T-cell (primary cell): ENCODE data around the gene CNTN5. TPM values are rescaled to one million over a fixed set of nuclear protein-coding genes. Genes with fewer than 3 reads are reported as not detected.

Source experiments
- ATAC-seq, 4 experiments: fragments of 200-7000 bp in 3 of 4; fragments of 150-1000 bp in 1 of 4; cut with Tn5 transposase; replicated peaks in 1 of 4; 1 replicate in 3 of 4; 2 replicates in 1 of 4; pipeline ENCODE4 v1.10.0; 2021; ENCODE audit warnings: moderate library complexity in 3 of 4, mild to moderate bottlenecking in 2 of 4, moderate number of reproducible peaks in 1 of 4
- CTCF ChIA-PET, 2 donors: fragments of 300-600 bp; sonication (Branson Sonifier 250); formaldehyde crosslinking; loops; one replicate each; lab custom pipeline; 2022; ENCODE audit warnings: antibody characterized with exemption in 2 of 2; lab: Charles Lee
- POLR2A ChIA-PET, 2 donors: fragments of 300-600 bp; sonication (Branson Sonifier 250); formaldehyde crosslinking; loops; one replicate each; lab custom pipeline; 2022; ENCODE audit warnings: antibody characterized with exemption in 2 of 2; lab: Charles Lee
- DNase-seq, 35 experiments: peaks; one replicate each; pipeline versions ENCODE4 v3.0.0 to v3.0.0-alpha.2; 2013 to 2023
- H3K27ac ChIP-seq: one replicate; pipeline ENCODE4 v1.5.1; 2013; ENCODE audit warnings: low read length
- H3K27me3 ChIP-seq, 2 experiments: replicated peaks in 1 of 2; 1 replicate in 1 of 2; 2 replicates in 1 of 2; pipeline versions ENCODE4 v1.6.1 to v1.7.0; 2013; ENCODE audit warnings: low read length in 1 of 2, mixed read lengths in 1 of 2; ENCODE audit not compliant: control insufficient read depth in 2 of 2, insufficient read depth in 2 of 2; ENCODE audit errors: extremely low read depth in 1 of 2
- H3K36me3 ChIP-seq, 2 donors: 1 replicate in 1 of 2; 2 replicates in 1 of 2; pipeline versions ENCODE4 v1.6.1 to v1.7.0; 2013; ENCODE audit warnings: low read length in 1 of 2; ENCODE audit not compliant: control insufficient read depth in 2 of 2, insufficient read depth in 1 of 2; ENCODE audit errors: extremely low read depth in 1 of 2
- H3K4me1 ChIP-seq, 2 experiments: 1 replicate in 1 of 2; 2 replicates in 1 of 2; pipeline versions ENCODE4 v1.6.1 to v1.7.0; 2013; ENCODE audit warnings: low read length in 2 of 2, mixed read lengths in 1 of 2; ENCODE audit not compliant: insufficient read depth in 2 of 2, control insufficient read depth in 1 of 2; ENCODE audit errors: extremely low read depth in 1 of 2
- H3K4me3 ChIP-seq, 2 donors: 1 replicate in 1 of 2; 2 replicates in 1 of 2; pipeline versions ENCODE4 v1.5.1 to v1.7.0; 2013; ENCODE audit warnings: mild to moderate bottlenecking in 2 of 2, low read length in 1 of 2, moderate library complexity in 1 of 2; ENCODE audit not compliant: control insufficient read depth in 1 of 2; ENCODE audit errors: extremely low read depth in 1 of 2
- H3K9me3 ChIP-seq: 2 replicates; pipeline ENCODE4 v1.7.0; 2013
- H3K27ac Mint-ChIP-seq, 2 donors: one replicate each; pipeline ENCODE4 v1.8.0; 2020 to 2021; ENCODE audit warnings: mild to moderate bottlenecking in 2 of 2, mixed read lengths in 2 of 2
- H3K27me3 Mint-ChIP-seq, 2 donors: one replicate each; pipeline ENCODE4 v1.8.0; 2021 to 2022; ENCODE audit warnings: mixed read lengths in 2 of 2
- H3K36me3 Mint-ChIP-seq: one replicate; pipeline ENCODE4 v1.8.0; 2021; ENCODE audit warnings: mixed read lengths
- H3K4me1 Mint-ChIP-seq, 3 donors: one replicate each; pipeline ENCODE4 v1.8.0; 2020 to 2022; ENCODE audit warnings: mixed read lengths in 3 of 3, mild to moderate bottlenecking in 1 of 3
- H3K4me3 Mint-ChIP-seq, 3 donors: one replicate each; pipeline ENCODE4 v1.8.0; 2020 to 2022; ENCODE audit warnings: mild to moderate bottlenecking in 3 of 3, mixed read lengths in 3 of 3, moderate library complexity in 3 of 3
- H3K9me3 Mint-ChIP-seq, 3 donors: one replicate each; pipeline ENCODE4 v1.8.0; 2020 to 2022; ENCODE audit warnings: mixed read lengths in 3 of 3
- WGBS: methylation state at CpG from one replicate; pipeline ENCODE4 v1.1.5; 2013; ENCODE audit warnings: missing lambda C conversion rate; ENCODE audit not compliant: insufficient coverage; 5-methylcytosine and 5-hydroxymethylcytosine counted together
- total RNA-seq, 35 experiments: library from RNA in 6 of 35; stranded (reverse) in 6 of 35; fragments of 120-200 nt in 1 of 35; gene quantifications; one replicate each; pipeline versions ENCODE4 v1.2.1 to v1.2.4 and lab custom pipeline; 2013 to 2026

The CNTN5 gene
- total RNA-seq, 5 donors from 2014 or later (not counting 1 experiment from before 2014, with no cell fraction given), result not detected

DNA sequence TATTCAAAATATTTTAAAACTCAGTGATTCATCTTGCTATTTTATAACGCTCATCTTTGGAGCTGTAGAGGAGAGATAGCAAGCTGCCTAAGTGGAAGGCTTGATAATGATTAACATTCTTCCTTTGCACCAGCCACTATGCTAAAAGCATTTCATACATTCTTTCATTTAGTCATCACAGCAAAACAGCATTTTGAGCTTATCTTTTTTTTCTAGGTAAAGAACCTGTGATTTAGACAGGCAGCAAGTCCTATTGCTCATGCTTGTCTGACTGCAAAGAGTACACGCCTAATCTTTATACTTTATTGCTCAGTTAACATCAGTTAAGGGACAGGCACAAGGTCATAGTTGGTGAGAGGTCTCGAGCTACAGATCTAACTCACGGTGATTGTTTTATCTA lies 953.2 kb downstream of the CNTN5 start:
- no peak overlapping the region for H3K27ac ChIP-seq
- H3K4me3 ChIP-seq, result no peak overlapping the region
- ATAC-seq (no peak), DNase-seq (no peak)
- no peaks in the 10 kb centered on the region for H3K4me1 ChIP-seq
- Mint-ChIP-seq H3K36me3 (no peaks in the 10 kb centered on the region), H3K9me3 (peaks cover 11 to 22% (median 13%) of the 10 kb centered on the region in 3 donors), H3K27me3 (no peaks in the 10 kb centered on the region), H3K27ac (no peak overlapping the region), H3K4me1 (no peaks in the 10 kb centered on the region), H3K4me3 (no peak overlapping the region)
- no CpG with 5 or more reads among the region's 4 CpGs for WGBS
- ChIA-PET POLR2A (no interaction called here), CTCF (no interaction called here)
- no peaks in the 10 kb centered on the region for H3K9me3 ChIP-seq
- H3K27me3 ChIP-seq, result no peaks in the 10 kb centered on the region
- H3K36me3 ChIP-seq, result no peaks in the 10 kb centered on the region

- Histone ChIP-seq H3K27ac (no peak overlapping the region), H3K9me3 (no peaks in the 10 kb centered on the region), H3K27me3 (no peaks in the 10 kb centered on the region), H3K4me3 (no peak overlapping the region), H3K4me1 (no peaks in the 10 kb centered on the region), H3K36me3 (no peaks in the 10 kb centered on the region)
- Mint-ChIP-seq H3K4me3 (no peak overlapping the region), H3K4me1 (no peaks in the 10 kb centered on the region), H3K27ac (no peak overlapping the region), H3K36me3 (no peaks in the 10 kb centered on the region), H3K27me3 (no peaks in the 10 kb centered on the region), H3K9me3 (peaks cover 14 to 24% (median 17%) of the 10 kb centered on the region in 3 donors)
- ChIA-PET POLR2A (no interaction called here), CTCF (interaction anchor here in 1 of 2 donors (0.5 kb wide), 1 partner anchor 1866 kb away, joined by 3 read pairs; no protein-coding TSS in a partner anchor)
- 25% methylated on average over 1 of the region's 2 CpGs for whole genome bisulfite sequencing
- ATAC-seq, result no peak
- DNase-seq, result no peak
Observed at GRCh38 chr11:99979042-99979441, 958.3 kb downstream of the CNTN5 start.

- no CpG with 5 or more reads among the region's 2 CpGs for WGBS
- Mint-ChIP-seq H3K4me3 (no peak overlapping the region), H3K27ac (no peak overlapping the region), H3K36me3 (no peaks in the 10 kb centered on the region), H3K27me3 (no peaks in the 10 kb centered on the region), H3K9me3 (peaks cover 21 to 26% (median 22%) of the 10 kb centered on the region in 3 donors), H3K4me1 (no peaks in the 10 kb centered on the region)
- CTCF ChIA-PET, result no interaction called here
- ATAC-seq (no peak), DNase-seq (no peak)
- Histone ChIP-seq H3K4me1 (no peaks in the 10 kb centered on the region), H3K27me3 (no peaks in the 10 kb centered on the region), H3K27ac (no peak overlapping the region), H3K36me3 (no peaks in the 10 kb centered on the region), H3K9me3 (no peaks in the 10 kb centered on the region), H3K4me3 (no peak overlapping the region)
- POLR2A ChIA-PET, result interaction anchor here in 1 of 2 donors (0.6 kb wide), 1 partner anchor 8 kb away, joined by 3 read pairs; no protein-coding TSS in a partner anchor
Observed at GRCh38 chr11:99987821-99988470, 967.2 kb downstream of the CNTN5 start.

DNA sequence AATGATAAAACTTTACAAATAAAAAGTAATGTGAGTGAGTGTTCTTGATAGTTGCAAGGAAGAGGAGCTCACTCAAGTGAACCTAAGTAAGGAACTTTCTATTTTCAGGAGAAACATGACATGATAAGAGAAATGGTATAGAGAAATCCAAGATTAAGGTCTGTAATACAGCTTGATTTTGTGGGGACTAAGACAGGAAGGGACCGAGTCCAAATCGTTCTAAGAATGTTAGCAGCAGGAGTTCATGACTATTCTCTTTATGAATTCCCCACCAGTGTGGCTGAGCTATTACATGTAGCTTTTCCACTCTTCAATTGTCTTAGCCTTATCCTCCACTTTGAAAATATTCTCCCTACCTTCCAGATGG lies 967.7 kb downstream of the CNTN5 start:
- Mint-ChIP-seq H3K4me3 (no peak overlapping the region), H3K9me3 (peaks cover 17 to 25% (median 19%) of the 10 kb centered on the region in 3 donors), H3K27ac (no peak overlapping the region), H3K36me3 (no peaks in the 10 kb centered on the region), H3K27me3 (no peaks in the 10 kb centered on the region), H3K4me1 (no peaks in the 10 kb centered on the region)
- H3K4me3 ChIP-seq, result no peak overlapping the region
- ATAC-seq (no peak), DNase-seq (no peak)
- no peaks in the 10 kb centered on the region for H3K36me3 ChIP-seq
- CTCF ChIA-PET, result no interaction called here
- no CpG with 5 or more reads among the region's 2 CpGs for WGBS
- no peaks in the 10 kb centered on the region for H3K4me1 ChIP-seq
- H3K9me3 ChIP-seq, result no peaks in the 10 kb centered on the region
- H3K27ac ChIP-seq, result no peak overlapping the region
- POLR2A ChIA-PET, result interaction anchor here in 1 of 2 donors (0.6 kb wide), 1 partner anchor 8 kb away, joined by 3 read pairs; no protein-coding TSS in a partner anchor
- no peaks in the 10 kb centered on the region for H3K27me3 ChIP-seq

DNA sequence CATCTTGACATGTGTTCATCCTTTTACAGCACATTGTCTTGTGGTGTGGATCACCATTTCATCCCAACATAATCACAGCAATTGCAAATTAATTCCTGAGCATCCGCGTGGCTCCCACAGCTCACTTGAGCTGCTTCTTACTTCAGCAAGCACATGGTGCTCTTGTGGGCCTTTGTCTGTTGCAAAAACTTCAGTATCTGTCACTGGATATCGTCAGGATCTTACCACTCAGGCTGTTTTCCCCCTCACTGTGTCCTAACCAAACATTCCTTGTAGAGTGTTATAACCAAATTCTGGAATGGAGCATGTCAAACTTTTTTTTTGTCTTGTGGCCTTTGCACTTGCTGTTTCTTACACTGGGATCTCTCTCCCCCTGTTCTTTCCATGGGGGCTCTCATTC lies 983.2 kb downstream of the CNTN5 start:
- no peaks in the 10 kb centered on the region for H3K4me1 ChIP-seq
- H3K4me1 Mint-ChIP-seq, result no peaks in the 10 kb centered on the region
- 100% methylated on average over 2 of the region's 3 CpGs for WGBS
- H3K27ac Mint-ChIP-seq, result no peak overlapping the region
- H3K9me3 Mint-ChIP-seq, result peaks cover 18 to 32% (median 24%) of the 10 kb centered on the region in 3 donors
- ChIA-PET POLR2A (no interaction called here), CTCF (no interaction called here)
- H3K27me3 Mint-ChIP-seq, result no peaks in the 10 kb centered on the region
- H3K4me3 ChIP-seq, result no peak overlapping the region
- no peaks in the 10 kb centered on the region for H3K27me3 ChIP-seq
- H3K4me3 Mint-ChIP-seq, result no peak overlapping the region
- ATAC-seq, result no peak
- no peak for DNase-seq
- H3K9me3 ChIP-seq, result no peaks in the 10 kb centered on the region
- H3K27ac ChIP-seq, result no peak overlapping the region
- no peaks in the 10 kb centered on the region for H3K36me3 Mint-ChIP-seq
- no peaks in the 10 kb centered on the region for H3K36me3 ChIP-seq

DNA sequence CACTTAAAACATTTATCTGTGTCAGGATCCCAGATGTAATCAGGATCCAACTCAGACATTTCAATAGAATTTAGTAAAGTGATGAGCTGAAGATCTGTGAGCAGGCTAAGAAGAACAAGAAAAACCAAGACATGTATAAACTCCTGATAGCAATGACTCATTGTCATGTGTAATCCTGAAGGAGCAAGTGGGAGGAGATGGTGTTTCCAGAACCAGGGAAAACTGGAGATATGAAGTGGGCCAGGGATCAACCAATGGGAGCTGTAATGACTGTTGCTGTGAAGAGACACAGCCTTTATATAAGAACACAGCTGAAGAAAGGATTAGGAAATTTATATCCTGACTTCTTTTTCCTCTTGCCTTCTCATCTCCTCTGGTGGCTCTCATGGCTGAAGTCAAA lies 983.8 kb downstream of the CNTN5 start:
- Histone ChIP-seq H3K4me3 (no peak overlapping the region), H3K27ac (no peak overlapping the region), H3K27me3 (no peaks in the 10 kb centered on the region), H3K36me3 (no peaks in the 10 kb centered on the region), H3K4me1 (no peaks in the 10 kb centered on the region), H3K9me3 (no peaks in the 10 kb centered on the region)
- DNase-seq (no peak), ATAC-seq (no peak)
- Mint-ChIP-seq H3K4me1 (no peaks in the 10 kb centered on the region), H3K9me3 (peaks cover 18 to 38% (median 29%) of the 10 kb centered on the region in 3 donors), H3K27ac (no peak overlapping the region), H3K27me3 (no peaks in the 10 kb centered on the region), H3K4me3 (no peak overlapping the region), H3K36me3 (no peaks in the 10 kb centered on the region)
- ChIA-PET POLR2A (no interaction called here), CTCF (no interaction called here)
